Neural cell (in vitro differentiated cells): Measurements from ENCODE around the gene C1orf232. TPM values are rescaled to one million over a fixed set of nuclear protein-coding genes. Genes with fewer than 3 reads are reported as not detected.

ENCODE experiments used
- H2AFZ ChIP-seq: fragments of 200-600, 300-800 bp; sonication (generic), shearing (Covaris generic); 2 replicates; pipeline ENCODE4 v1.6.0; 2014; ENCODE audit warnings: low read depth, mild to moderate bottlenecking, antibody characterized with exemption, low read length, moderate library complexity
- H3F3A ChIP-seq: fragments of 200-600 bp; shearing (Covaris generic); 2 replicates; pipeline ENCODE4 v1.6.1; 2016; ENCODE audit warnings: mild to moderate bottlenecking, moderate library complexity, mixed read lengths, antibody characterized with exemption, low read length; ENCODE audit not compliant: insufficient read depth, poor library complexity, severe bottlenecking
- H3K27ac ChIP-seq: fragments of 200-600, 300-800 bp; sonication (generic), shearing (Covaris generic); 2 replicates; pipeline ENCODE4 v1.5.1; 2014; ENCODE audit warnings: mild to moderate bottlenecking, low read length, moderate library complexity
- H3K27me3 ChIP-seq: fragments of 300-800, 200-600 bp; sonication (generic), shearing (Covaris generic); 2 replicates; pipeline ENCODE4 v1.6.0; 2014; ENCODE audit warnings: mild to moderate bottlenecking, low read depth, low read length, moderate library complexity; ENCODE audit not compliant: insufficient read depth
- H3K36me3 ChIP-seq: fragments of 300-800, 200-600 bp; sonication (generic), shearing (Covaris generic); 2 replicates; pipeline ENCODE4 v1.5.1; 2014; ENCODE audit warnings: mild to moderate bottlenecking, antibody characterized with exemption, low read length, moderate library complexity; ENCODE audit not compliant: insufficient read depth
- H3K4me2 ChIP-seq: fragments of 300-800, 200-600 bp; sonication (generic), shearing (Covaris generic); 2 replicates; pipeline ENCODE4 v1.6.0; 2014; ENCODE audit warnings: mild to moderate bottlenecking, low read length
- H3K4me3 ChIP-seq: fragments of 300-800, 200-600 bp; sonication (generic), shearing (Covaris generic); 2 replicates; pipeline ENCODE4 v1.5.1; 2014; ENCODE audit warnings: mild to moderate bottlenecking, low read length, moderate library complexity
- H3K79me2 ChIP-seq: fragments of 200-600 bp; shearing (Covaris generic); replicated peaks from 2 replicates; pipeline ENCODE4 v1.6.0; 2014; ENCODE audit warnings: mild to moderate bottlenecking, low read length, moderate library complexity; ENCODE audit not compliant: insufficient read depth
- H3K9ac ChIP-seq: fragments of 300-800, 200-600 bp; sonication (generic), shearing (Covaris generic); 2 replicates; pipeline ENCODE4 v1.6.1; 2016; ENCODE audit warnings: mild to moderate bottlenecking, low read length, mixed read lengths
- H3K9me2 ChIP-seq: fragments of 200-600 bp; shearing (Covaris generic); 2 replicates; pipeline ENCODE4 v1.6.1; 2016; ENCODE audit warnings: mild to moderate bottlenecking, low read length, mixed read lengths; ENCODE audit not compliant: insufficient read depth
- H3K9me3 ChIP-seq: fragments of 200-600, 300-800 bp; sonication (generic), shearing (Covaris generic); 2 replicates; pipeline ENCODE4 v1.6.1; 2016; ENCODE audit warnings: mild to moderate bottlenecking, mixed run types, low read length, moderate library complexity, mixed read lengths
- H4K20me1 ChIP-seq: fragments of 200-600 bp; shearing (Covaris generic); 2 replicates; pipeline ENCODE4 v1.6.1; 2016; ENCODE audit warnings: mild to moderate bottlenecking, mixed run types; ENCODE audit not compliant: insufficient read depth
- CTCF ChIP-seq: fragments of 450-650 bp; IDR thresholded peaks from 2 replicates; pipeline ENCODE4 v1.5.1; 2014; ENCODE audit warnings: antibody characterized with exemption, mild to moderate bottlenecking, moderate library complexity; ENCODE audit not compliant: poor library complexity, severe bottlenecking
- EP300 ChIP-seq: fragments of 450-650 bp; conservative IDR thresholded peaks from 2 replicates; pipeline ENCODE4 v1.6.1; 2014; ENCODE audit warnings: antibody characterized with exemption, mild to moderate bottlenecking, moderate library complexity; ENCODE audit not compliant: poor library complexity, severe bottlenecking
- EZH2 ChIP-seq: fragments of 200-600, 300-800 bp; shearing (Covaris generic), sonication (generic); IDR thresholded peaks from 2 replicates; pipeline ENCODE4 v1.6.1; 2014; ENCODE audit warnings: antibody characterized with exemption, low read length, borderline replicate concordance, mild to moderate bottlenecking; ENCODE audit not compliant: insufficient read depth, poor library complexity, severe bottlenecking
- MXI1 ChIP-seq: fragments of 450-650 bp; conservative IDR thresholded peaks from 2 replicates; pipeline ENCODE4 v1.6.1; 2014; ENCODE audit warnings: antibody characterized with exemption, mild to moderate bottlenecking; ENCODE audit not compliant: poor library complexity, severe bottlenecking
- POLR2AphosphoS5 ChIP-seq: IDR thresholded peaks from 2 replicates; pipeline ENCODE4 v1.6.1; 2012
- RAD21 ChIP-seq: fragments of 450-650 bp; conservative IDR thresholded peaks from 2 replicates; pipeline ENCODE4 v1.6.1; 2014; ENCODE audit warnings: antibody characterized with exemption, mild to moderate bottlenecking, moderate library complexity
- SMC3 ChIP-seq: fragments of 450-650 bp; conservative IDR thresholded peaks from 2 replicates; pipeline ENCODE4 v1.6.1; 2014; ENCODE audit warnings: antibody characterized with exemption, mild to moderate bottlenecking, moderate library complexity; ENCODE audit not compliant: poor library complexity
- TAF1 ChIP-seq: IDR thresholded peaks from 2 replicates; pipeline ENCODE4 v1.6.1; 2012; ENCODE audit warnings: low read depth
- polyA plus RNA-seq: library from polyadenylated mRNA; depleted of rRNA; stranded (reverse); fragments of >200 nt; gene quantifications from 2 replicates; pipeline ENCODE4 v1.2.3, GENCODE V29; 2014
- TF ChIP-seq, protein P1 (sequence below): IDR thresholded peaks from 2 replicates; pipeline ENCODE4 v1.6.1; 2012; ENCODE audit warnings: borderline replicate concordance

C1orf232 gene
- polyA plus RNA-seq, 1 donor from 2014 or later = not detected

- TF ChIP-seq EZH2 = no peak
- no peak for TF ChIP-seq SMC3
Measured at GRCh38 chr1:26187882-26188281, 19.1 kb upstream of the C1orf232 start (continued).

DNA sequence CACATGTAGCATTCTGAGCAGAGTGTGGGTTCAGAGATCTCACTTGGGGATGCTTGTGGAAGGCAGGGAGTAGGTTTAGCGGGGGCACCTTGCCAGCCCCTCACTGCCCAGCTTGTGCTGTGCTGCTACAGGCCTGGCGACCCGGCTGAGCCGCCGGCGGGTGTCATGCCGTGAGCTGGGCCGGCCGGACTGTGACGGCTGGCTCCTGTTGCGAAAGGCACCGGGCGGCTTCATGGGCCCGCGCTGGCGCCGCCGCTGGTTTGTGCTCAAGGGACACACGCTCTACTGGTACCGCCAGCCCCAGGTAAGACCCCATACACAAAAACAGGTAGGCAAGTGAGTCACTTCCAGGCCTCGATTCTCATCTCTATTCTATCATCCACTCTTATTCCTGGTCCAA, 16.1 kb upstream of the C1orf232 start:
- no peak overlapping the region for H3K27ac ChIP-seq
- H2AFZ ChIP-seq = no peak overlapping the region
- no peak overlapping the region for H3K4me2 ChIP-seq
- H4K20me1 ChIP-seq = no peaks in the 10 kb centered on the region
- no peaks in the 10 kb centered on the region for H3K27me3 ChIP-seq
- no peaks in the 10 kb centered on the region for H3F3A ChIP-seq
- no peak for TF ChIP-seq MXI1
- H3K4me3 ChIP-seq = no peak overlapping the region
- no peaks in the 10 kb centered on the region for H3K36me3 ChIP-seq
- H3K79me2 ChIP-seq = no peaks in the 10 kb centered on the region
- no peaks in the 10 kb centered on the region for H3K9me3 ChIP-seq
- no peaks in the 10 kb centered on the region for H3K9me2 ChIP-seq
- no peak overlapping the region for H3K9ac ChIP-seq

- Histone ChIP-seq H3K9me2 (no peaks in the 10 kb centered on the region), H3K9ac (no peak overlapping the region), H2AFZ (no peak overlapping the region), H3K36me3 (no peaks in the 10 kb centered on the region), H3K4me2 (no peak overlapping the region), H3K27me3 (no peaks in the 10 kb centered on the region), H3K9me3 (no peaks in the 10 kb centered on the region), H3K27ac (no peak overlapping the region), H3K4me3 (no peak overlapping the region), H3K79me2 (no peaks in the 10 kb centered on the region), H3F3A (no peaks in the 10 kb centered on the region), H4K20me1 (no peaks in the 10 kb centered on the region)
- no peak for TF ChIP-seq RAD21
- no peak for TF ChIP-seq TAF1
- TF ChIP-seq POLR2AphosphoS5 = no peak
- TF ChIP-seq EP300 = no peak
- TF ChIP-seq EZH2 = no peak
- TF ChIP-seq SMC3 = no peak
- TF ChIP-seq, protein P1, sequence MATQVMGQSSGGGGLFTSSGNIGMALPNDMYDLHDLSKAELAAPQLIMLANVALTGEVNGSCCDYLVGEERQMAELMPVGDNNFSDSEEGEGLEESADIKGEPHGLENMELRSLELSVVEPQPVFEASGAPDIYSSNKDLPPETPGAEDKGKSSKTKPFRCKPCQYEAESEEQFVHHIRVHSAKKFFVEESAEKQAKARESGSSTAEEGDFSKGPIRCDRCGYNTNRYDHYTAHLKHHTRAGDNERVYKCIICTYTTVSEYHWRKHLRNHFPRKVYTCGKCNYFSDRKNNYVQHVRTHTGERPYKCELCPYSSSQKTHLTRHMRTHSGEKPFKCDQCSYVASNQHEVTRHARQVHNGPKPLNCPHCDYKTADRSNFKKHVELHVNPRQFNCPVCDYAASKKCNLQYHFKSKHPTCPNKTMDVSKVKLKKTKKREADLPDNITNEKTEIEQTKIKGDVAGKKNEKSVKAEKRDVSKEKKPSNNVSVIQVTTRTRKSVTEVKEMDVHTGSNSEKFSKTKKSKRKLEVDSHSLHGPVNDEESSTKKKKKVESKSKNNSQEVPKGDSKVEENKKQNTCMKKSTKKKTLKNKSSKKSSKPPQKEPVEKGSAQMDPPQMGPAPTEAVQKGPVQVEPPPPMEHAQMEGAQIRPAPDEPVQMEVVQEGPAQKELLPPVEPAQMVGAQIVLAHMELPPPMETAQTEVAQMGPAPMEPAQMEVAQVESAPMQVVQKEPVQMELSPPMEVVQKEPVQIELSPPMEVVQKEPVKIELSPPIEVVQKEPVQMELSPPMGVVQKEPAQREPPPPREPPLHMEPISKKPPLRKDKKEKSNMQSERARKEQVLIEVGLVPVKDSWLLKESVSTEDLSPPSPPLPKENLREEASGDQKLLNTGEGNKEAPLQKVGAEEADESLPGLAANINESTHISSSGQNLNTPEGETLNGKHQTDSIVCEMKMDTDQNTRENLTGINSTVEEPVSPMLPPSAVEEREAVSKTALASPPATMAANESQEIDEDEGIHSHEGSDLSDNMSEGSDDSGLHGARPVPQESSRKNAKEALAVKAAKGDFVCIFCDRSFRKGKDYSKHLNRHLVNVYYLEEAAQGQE = no peak
- TF ChIP-seq CTCF = no peak
- no peak for TF ChIP-seq MXI1
Measured at GRCh38 chr1:26184086-26184485, 15.3 kb upstream of the C1orf232 start.
